Smooth muscle cell (in vitro differentiated cells): ENCODE results near the gene BBC3. TPM values are rescaled to one million over a fixed set of nuclear protein-coding genes. Genes with fewer than 3 reads are reported as not detected.

Experiments used
- DNase-seq: peaks from one replicate; lab custom pipeline; 2025; ENCODE audit not compliant: unreplicated experiment; lab: John Stamatoyannopoulos, UW
- H2AFZ ChIP-seq: fragments of 200-600 bp; sonication (generic); 2 replicates; pipeline ENCODE4 v1.6.0; 2016; ENCODE audit warnings: antibody characterized with exemption, low read depth, mild to moderate bottlenecking
- H3F3A ChIP-seq: fragments of 200-600 bp; sonication (generic); 2 replicates; pipeline ENCODE4 v1.6.0; 2017; ENCODE audit warnings: antibody characterized with exemption, low read depth
- H3K27ac ChIP-seq: fragments of 200-600 bp; sonication (generic); 2 replicates; pipeline ENCODE4 v1.5.1; 2016; ENCODE audit warnings: low read depth, mild to moderate bottlenecking
- H3K27me3 ChIP-seq: fragments of 200-600 bp; sonication (generic); 2 replicates; pipeline ENCODE4 v1.6.1; 2016; ENCODE audit warnings: low read depth, mild to moderate bottlenecking
- H3K36me3 ChIP-seq: fragments of 200-600 bp; sonication (generic); 2 replicates; pipeline ENCODE4 v1.5.1; 2016; ENCODE audit warnings: low read depth
- H3K4me1 ChIP-seq: fragments of 200-600 bp; sonication (generic); 2 replicates; pipeline ENCODE4 v1.5.1; 2016; ENCODE audit warnings: low read depth
- H3K4me2 ChIP-seq: fragments of 200-600 bp; sonication (generic); 2 replicates; pipeline ENCODE4 v1.6.0; 2016; ENCODE audit warnings: mild to moderate bottlenecking
- H3K4me3 ChIP-seq: fragments of 200-600 bp; sonication (generic); 2 replicates; pipeline ENCODE4 v1.5.1; 2016; ENCODE audit warnings: mild to moderate bottlenecking
- H3K79me2 ChIP-seq: fragments of 200-600 bp; sonication (generic); 2 replicates; pipeline ENCODE4 v1.6.0; 2016; ENCODE audit warnings: low read depth, mild to moderate bottlenecking
- H3K9ac ChIP-seq: fragments of 200-600 bp; sonication (generic); 2 replicates; pipeline ENCODE4 v1.6.0; 2016; ENCODE audit warnings: low read depth
- H3K9me3 ChIP-seq: fragments of 200-600 bp; sonication (generic); replicated peaks from 2 replicates; pipeline ENCODE4 v1.5.1; 2016; ENCODE audit warnings: low read depth
- H4K20me1 ChIP-seq: fragments of 200-600 bp; sonication (generic); 2 replicates; pipeline ENCODE4 v1.6.0; 2016; ENCODE audit warnings: low read depth
- WGBS: methylation state at CpG from one replicate; pipeline ENCODE4 v1.1.7; 2016; ENCODE audit warnings: low lambda C conversion rate; 5-methylcytosine and 5-hydroxymethylcytosine counted together
- polyA plus RNA-seq: library from polyadenylated mRNA; unstranded; fragments of >200 nt; fragmentation: Nextera tagmentation; extraction: Ambion mirVana; gene quantifications from 2 replicates; pipeline ENCODE4 v1.2.1, GENCODE V29; 2016
- total RNA-seq: library from RNA; depleted of rRNA; stranded (reverse); fragments of >200 nt; gene quantifications from 2 replicates; pipeline ENCODE4 v1.2.3, GENCODE V29; 2014
- TF ChIP-seq, protein P1 (sequence below): fragments of 200-600 bp; sonication (generic); IDR thresholded peaks from 2 replicates; pipeline ENCODE4 v1.5.1; 2017; ENCODE audit warnings: borderline replicate concordance, mild to moderate bottlenecking, antibody characterized with exemption; ENCODE audit not compliant: insufficient read depth, poor library complexity, severe bottlenecking

The BBC3 gene
- total and polyA plus RNA-seq, 2 experiments from 2014 or later = 10.2 to 29.9 TPM

GRCh38 chr19:47272448-47273312, 41.7 kb upstream of the BBC3 start:
- Histone ChIP-seq H3K36me3 (no peaks in the 10 kb centered on the region), H3K4me1 (peaks cover 19% of the 10 kb centered on the region), H4K20me1 (peaks cover 24% of the 10 kb centered on the region), H3F3A (peaks cover 26% of the 10 kb centered on the region), H3K9me3 (no peaks in the 10 kb centered on the region), H3K4me3 (peak overlapping the region; percentile 76), H3K79me2 (no peaks in the 10 kb centered on the region), H2AFZ (no peak overlapping the region), H3K4me2 (peak overlapping the region; percentile 96), H3K27ac (peak overlapping the region; percentile 96), H3K9ac (peak overlapping the region; percentile 89), H3K27me3 (no peaks in the 10 kb centered on the region)
- TF ChIP-seq, protein P1, sequence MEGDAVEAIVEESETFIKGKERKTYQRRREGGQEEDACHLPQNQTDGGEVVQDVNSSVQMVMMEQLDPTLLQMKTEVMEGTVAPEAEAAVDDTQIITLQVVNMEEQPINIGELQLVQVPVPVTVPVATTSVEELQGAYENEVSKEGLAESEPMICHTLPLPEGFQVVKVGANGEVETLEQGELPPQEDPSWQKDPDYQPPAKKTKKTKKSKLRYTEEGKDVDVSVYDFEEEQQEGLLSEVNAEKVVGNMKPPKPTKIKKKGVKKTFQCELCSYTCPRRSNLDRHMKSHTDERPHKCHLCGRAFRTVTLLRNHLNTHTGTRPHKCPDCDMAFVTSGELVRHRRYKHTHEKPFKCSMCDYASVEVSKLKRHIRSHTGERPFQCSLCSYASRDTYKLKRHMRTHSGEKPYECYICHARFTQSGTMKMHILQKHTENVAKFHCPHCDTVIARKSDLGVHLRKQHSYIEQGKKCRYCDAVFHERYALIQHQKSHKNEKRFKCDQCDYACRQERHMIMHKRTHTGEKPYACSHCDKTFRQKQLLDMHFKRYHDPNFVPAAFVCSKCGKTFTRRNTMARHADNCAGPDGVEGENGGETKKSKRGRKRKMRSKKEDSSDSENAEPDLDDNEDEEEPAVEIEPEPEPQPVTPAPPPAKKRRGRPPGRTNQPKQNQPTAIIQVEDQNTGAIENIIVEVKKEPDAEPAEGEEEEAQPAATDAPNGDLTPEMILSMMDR = no peak
- no peak for DNase-seq
- 22% methylated on average over 40 of the region's 42 CpGs for WGBS

DNA sequence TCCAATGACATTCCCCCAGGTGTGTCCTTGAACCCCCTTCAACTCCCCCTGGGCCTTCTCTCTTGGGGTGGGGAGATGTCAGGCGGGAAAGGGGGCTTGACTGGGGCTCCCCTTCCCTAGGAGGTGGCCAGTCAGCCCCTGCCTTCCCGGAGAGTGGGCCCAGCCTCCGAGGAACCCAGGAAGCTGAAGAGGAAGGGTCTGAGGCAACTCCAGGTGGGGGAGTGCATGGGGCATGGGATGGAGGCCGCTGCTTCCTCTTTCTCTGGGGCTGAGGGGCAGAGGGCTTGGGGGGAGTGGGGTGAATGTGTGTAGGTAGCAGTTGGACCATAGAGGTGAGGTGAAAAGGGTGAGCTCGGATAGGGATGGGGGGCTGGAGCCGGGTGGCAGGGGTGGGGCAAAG, 41.0 kb upstream of the BBC3 start:
- WGBS = 94% methylated on average over 5 of the region's 6 CpGs
- Histone ChIP-seq H3K9me3 (no peaks in the 10 kb centered on the region), H3F3A (peaks cover 26% of the 10 kb centered on the region), H3K27me3 (no peaks in the 10 kb centered on the region), H3K4me2 (no peak overlapping the region), H2AFZ (no peak overlapping the region), H3K9ac (no peak overlapping the region), H3K27ac (peak overlapping the region; percentile 96), H3K4me3 (no peak overlapping the region), H3K79me2 (no peaks in the 10 kb centered on the region), H3K4me1 (peaks cover 19% of the 10 kb centered on the region), H4K20me1 (peaks cover 31% of the 10 kb centered on the region), H3K36me3 (no peaks in the 10 kb centered on the region)
- no peak for DNase-seq
- TF ChIP-seq, protein P1 = no peak

- Histone ChIP-seq H3K4me2 (no peak overlapping the region), H3K9me3 (no peaks in the 10 kb centered on the region), H3F3A (peaks cover 23% of the 10 kb centered on the region), H3K9ac (no peak overlapping the region), H3K27ac (no peak overlapping the region), H3K27me3 (no peaks in the 10 kb centered on the region), H3K4me3 (no peak overlapping the region), H4K20me1 (peaks cover 31% of the 10 kb centered on the region), H3K79me2 (no peaks in the 10 kb centered on the region), H2AFZ (no peak overlapping the region), H3K36me3 (peaks cover under 1% of the 10 kb centered on the region), H3K4me1 (peaks cover 15% of the 10 kb centered on the region)
- TF ChIP-seq, protein P1 = no peak
- DNase-seq = no peak
- 93% methylated on average over 10 of the region's 10 CpGs for WGBS
Observed at GRCh38 chr19:47270408-47270807, 39.4 kb upstream of the BBC3 start.
